ENCODE measurements around the gene ABCB9. TPM values are rescaled to one million over a fixed set of nuclear protein-coding genes. Genes with fewer than 3 reads are reported as not detected.

The ABCB9 gene
- total RNA-seq, 1 donor from 2014 or later, result 4.0 TPM

DNA sequence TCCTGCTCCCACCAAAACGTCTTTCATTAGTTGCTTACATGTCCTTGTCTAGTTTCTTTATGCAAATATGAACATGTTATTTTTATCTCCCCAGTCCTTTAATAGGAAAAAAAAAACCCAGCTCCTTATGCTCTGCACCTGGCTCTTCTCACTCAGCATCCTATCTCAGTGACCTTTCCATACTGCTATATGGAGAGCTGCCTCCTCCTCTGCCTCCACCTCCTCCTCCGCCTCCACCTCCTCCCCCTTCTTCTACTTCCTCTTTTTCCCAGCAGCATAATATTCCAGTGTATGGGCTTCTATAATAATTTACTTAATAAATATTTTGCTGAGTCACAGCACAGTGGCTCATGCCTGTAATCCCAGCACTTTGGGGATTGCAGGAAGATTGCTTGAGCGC, 31.5 kb downstream of the ABCB9 start:
- DNase-seq (ENCODE audit: low read depth), result no peak
- no peak overlapping the region for H3K4me3 ChIP-seq (ENCODE audit: low read depth, low read length)
- TF ChIP-seq, protein P1, sequence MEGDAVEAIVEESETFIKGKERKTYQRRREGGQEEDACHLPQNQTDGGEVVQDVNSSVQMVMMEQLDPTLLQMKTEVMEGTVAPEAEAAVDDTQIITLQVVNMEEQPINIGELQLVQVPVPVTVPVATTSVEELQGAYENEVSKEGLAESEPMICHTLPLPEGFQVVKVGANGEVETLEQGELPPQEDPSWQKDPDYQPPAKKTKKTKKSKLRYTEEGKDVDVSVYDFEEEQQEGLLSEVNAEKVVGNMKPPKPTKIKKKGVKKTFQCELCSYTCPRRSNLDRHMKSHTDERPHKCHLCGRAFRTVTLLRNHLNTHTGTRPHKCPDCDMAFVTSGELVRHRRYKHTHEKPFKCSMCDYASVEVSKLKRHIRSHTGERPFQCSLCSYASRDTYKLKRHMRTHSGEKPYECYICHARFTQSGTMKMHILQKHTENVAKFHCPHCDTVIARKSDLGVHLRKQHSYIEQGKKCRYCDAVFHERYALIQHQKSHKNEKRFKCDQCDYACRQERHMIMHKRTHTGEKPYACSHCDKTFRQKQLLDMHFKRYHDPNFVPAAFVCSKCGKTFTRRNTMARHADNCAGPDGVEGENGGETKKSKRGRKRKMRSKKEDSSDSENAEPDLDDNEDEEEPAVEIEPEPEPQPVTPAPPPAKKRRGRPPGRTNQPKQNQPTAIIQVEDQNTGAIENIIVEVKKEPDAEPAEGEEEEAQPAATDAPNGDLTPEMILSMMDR (conservative IDR thresholded peaks at IDR 0.05; ENCODE audit: low read depth, low read length), result no peak

DNA sequence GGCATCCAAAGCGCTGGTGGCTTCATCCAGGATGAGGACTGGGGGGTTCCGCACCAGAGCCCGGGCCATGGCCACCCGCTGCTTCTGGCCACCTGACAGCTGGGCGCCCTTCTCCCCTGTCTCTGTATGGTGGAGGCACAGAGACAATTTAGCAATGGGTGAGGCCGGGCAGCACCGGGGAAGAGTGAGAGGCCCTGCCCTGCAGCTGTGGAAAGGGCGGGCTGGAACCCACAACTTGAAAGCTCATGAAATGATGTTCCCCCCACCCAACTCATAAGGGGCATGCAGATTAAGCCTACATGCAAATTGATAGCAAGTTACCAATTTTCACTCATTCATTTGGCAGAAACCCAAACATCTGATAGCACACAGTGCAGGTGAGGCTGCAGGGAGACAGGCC, 34.1 kb downstream of the ABCB9 start:
- TF ChIP-seq, protein P1 (conservative IDR thresholded peaks at IDR 0.05; ENCODE audit: low read depth, low read length), result no peak
- no peak overlapping the region for H3K4me3 ChIP-seq (ENCODE audit: low read depth, low read length)
- no peak for DNase-seq (ENCODE audit: low read depth)

DNA sequence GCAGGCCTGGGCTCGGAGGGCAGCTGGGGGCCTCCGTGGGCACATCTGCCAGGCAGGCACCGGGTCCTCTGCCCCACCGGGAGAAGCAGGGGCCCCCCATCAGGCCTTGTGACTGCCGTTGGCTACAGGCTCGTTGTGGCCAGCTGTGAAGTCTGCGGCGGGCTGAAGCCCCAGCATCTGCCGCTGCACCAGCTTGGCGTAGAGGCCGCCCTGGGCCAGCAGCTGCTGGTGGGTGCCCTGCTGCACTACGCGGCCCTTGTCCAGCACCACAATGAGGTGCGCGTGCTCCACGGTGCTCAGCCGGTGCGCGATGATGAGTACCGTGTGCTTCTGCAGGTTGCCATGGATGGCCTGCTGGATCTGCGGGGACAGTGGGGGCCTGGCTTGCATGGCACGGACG, 36.5 kb downstream of the ABCB9 start:
- no peak overlapping the region for H3K4me3 ChIP-seq (ENCODE audit: low read depth, low read length)
- TF ChIP-seq, protein P1 (conservative IDR thresholded peaks at IDR 0.05; ENCODE audit: low read depth, low read length), result no peak
- no peak for DNase-seq (ENCODE audit: low read depth)

DNA sequence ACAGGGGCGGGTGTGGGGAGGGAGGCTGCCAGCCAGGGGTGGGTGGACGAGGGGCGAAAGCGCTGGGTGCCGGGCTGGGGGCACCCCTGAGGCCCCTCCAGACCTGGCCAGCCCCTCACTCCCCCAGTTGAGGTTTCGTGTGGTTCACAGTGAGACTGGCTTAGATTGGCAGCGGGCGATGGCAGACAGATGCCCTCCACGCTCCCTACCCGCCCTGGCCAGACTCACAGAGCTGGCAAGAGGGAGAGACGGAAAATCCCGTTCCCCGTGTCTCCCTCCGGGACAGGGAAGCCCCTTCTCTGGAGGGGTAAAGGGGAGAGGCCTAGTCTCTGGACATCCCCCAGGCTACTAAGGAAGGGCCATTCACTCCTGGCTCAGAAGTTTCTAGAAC, 37.1 kb downstream of the ABCB9 start:
- DNase-seq (ENCODE audit: low read depth), result no peak
- TF ChIP-seq, protein P1 (conservative IDR thresholded peaks at IDR 0.05; ENCODE audit: low read depth, low read length), result no peak
- H3K4me3 ChIP-seq (ENCODE audit: low read depth, low read length), result no peak overlapping the region

DNA sequence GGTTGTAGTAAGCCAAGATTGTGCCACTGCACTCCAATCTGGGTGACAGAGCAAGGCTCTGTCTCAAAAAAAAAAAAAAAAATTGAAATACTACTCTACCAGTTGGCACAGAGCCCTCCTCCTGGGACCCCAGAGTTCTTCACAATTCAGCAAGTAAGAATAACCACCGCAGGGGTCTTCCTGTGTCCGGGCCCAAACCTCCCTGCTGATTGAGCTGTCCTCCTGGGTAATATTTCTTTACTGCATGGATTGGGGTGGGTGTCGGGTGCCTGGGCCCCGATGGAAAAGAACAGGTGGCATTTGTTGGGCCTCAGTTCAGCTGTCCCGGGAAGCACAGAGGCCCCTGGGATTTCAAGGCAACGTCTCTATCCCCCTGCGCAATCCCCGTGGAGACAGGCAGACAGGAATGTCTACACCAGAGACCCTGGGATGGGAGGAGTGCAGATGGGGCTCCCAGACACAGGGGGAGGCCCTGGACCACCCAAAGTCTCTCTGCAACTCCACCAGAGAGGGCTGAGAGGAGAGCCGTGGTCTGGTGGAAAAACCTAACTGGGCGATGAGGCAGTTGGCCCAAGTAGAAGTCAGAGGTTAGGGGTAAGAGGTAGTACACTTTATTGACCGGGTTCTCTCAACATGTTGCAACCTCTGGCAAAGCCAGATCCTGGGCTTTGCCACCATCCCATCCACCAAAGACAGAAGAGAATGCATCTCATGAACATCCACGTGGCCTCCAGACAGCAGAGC, 37.7 kb downstream of the ABCB9 start:
- H3K4me3 ChIP-seq (ENCODE audit: low read depth, low read length), result no peak overlapping the region
- TF ChIP-seq, protein P1 (conservative IDR thresholded peaks at IDR 0.05; ENCODE audit: low read depth, low read length), result no peak
- no peak for DNase-seq (ENCODE audit: low read depth)

DNA sequence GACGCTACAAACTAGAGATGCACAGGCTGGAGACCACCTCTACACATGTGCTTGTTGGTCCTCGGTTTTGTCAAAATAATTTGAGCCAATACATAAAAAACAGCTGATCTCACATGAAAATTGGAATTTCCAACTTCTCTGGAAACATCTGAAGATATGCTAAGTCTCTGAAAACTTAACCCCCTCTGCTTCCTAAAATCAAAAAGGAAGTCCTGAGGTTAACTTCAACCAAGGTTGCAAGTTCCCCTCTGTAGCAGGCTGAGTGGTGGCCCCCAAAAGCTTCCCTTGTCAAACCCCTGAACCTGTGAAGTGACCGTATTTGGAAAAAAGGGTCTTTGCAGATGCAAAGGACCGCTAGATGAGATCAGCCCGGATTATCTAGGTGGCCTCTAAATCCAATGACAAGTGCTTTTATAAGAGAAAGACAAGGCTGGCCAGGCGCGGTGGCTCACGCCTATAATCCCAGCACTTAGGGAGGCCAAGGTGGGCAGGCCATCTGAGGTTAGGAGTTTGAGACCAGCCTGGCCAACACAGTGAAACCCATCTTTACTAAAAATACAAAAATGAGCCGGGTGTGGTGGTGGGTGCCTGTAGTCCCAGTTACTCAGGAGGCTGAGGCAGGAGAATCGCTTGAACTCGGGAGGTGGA, 38.4 kb downstream of the ABCB9 start:
- no peak for DNase-seq (ENCODE audit: low read depth)
- H3K4me3 ChIP-seq (ENCODE audit: low read depth, low read length), result no peak overlapping the region
- TF ChIP-seq, protein P1 (conservative IDR thresholded peaks at IDR 0.05; ENCODE audit: low read depth, low read length), result no peak

DNA sequence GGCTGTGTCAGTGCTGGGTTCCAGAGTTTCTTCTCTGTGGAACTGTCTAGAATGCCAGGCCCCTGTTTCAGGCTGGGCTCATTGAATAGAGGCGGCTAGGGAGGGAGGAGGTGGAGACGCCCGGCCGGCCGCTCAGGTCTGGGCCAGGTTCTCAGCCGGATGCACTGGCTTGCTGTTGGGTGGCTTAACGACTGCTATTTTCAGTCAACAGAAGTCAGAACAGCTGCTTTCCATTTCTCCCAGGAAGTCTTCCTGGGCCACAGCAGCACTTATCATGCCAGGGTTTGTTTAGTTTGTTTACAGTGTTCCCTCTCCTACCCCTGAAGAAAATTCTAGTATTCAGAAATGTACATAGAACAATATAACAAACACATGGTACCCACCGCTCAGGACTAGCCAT, 44.3 kb downstream of the ABCB9 start:
- DNase-seq (ENCODE audit: low read depth), result no peak
- no peak overlapping the region for H3K4me3 ChIP-seq (ENCODE audit: low read depth, low read length)
- TF ChIP-seq, protein P1 (conservative IDR thresholded peaks at IDR 0.05; ENCODE audit: low read depth, low read length), result no peak

Measured in epithelial cell of proximal tubule (primary cell).